Head of caudate nucleus (tissue), 42 donors: ENCODE data around the gene UCKL1.
"Not testable (repeated sequence)": the region's sequence is repeated elsewhere in the genome, so short reads cannot be mapped to it uniquely, and the experiment has no call there.

ENCODE experiments used
- DNase-seq, 42 donors: peaks; one replicate each; pipeline versions ENCODE4 v3.0.0 to v3.0.0-alpha.2; 2020 to 2021; ENCODE audit warnings: mixed read lengths in 7 of 42
- intact Hi-C: fragments of 100-400 bp; cut with DNase I; formaldehyde crosslinking; loops from one replicate; pipeline ENCODE4 v1.15.0; 2022

UCKL1 gene

DNA sequence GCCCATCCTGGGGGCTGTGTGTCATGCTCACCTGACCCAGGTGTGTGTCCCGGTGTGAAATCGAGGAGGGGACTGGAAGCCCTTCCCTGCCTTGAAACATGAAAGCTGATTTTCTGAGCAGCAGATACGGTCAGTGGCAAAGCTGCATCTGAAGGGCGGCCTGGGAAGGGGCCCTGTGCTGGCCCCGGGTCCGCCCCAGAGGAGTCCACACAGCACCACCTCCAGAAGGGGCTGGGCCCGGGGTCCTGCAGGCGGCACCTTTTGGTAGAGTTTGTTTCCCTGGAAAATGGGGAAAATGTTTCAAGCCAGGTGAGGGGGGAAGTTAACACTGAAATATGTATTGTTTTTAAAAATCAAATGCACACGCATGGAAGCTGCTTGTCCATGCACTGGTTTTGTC is 20.8 kb downstream of the UCKL1 start:
- intact Hi-C loops, result no loop called here
- no peak for DNase-seq

DNA sequence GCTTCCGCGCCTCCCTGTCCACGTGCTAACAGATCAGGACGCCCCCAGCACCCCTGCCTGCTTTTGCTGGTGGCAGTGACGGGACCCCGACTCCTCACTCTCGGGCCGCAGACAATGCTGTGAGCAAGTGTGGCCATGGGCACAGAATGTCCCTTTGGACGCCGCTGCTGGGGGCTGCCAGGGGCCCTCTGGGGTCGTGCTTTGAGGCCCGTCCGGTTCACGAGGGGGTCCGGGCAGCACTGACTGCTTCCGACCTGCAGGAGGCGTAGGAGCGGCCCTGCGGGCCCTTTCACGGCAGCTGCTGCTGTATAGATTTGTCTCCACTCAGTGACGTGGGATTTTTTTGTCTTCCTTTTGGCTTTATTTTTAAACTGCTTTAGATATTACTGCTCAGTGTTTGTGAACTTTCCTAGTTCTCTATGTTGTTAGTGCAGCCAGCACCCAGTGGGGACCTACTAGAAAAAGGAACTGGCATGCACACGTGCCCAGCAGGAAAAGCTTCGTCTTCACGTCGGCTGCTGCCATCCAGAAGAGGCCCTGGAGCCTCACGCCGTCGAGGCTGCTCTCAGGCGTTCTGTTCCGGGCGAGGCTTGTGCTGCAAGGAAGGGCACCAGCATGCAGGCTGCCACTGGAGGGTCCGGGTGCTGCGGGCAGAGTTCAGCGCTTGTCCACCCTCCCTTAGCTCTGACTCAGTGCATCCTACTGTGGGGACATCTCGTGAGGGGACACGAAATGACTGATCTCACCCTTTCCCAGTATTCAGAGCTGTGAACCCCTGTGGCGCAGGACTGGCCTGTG is 21.7 kb downstream of the UCKL1 start:
- DNase-seq, result no peak
- intact Hi-C loops, result no loop called here

- intact Hi-C loops, result no loop called here
- no peak for DNase-seq
Observed at GRCh38 chr20:63933646-63934045, 22.6 kb downstream of the UCKL1 start.

DNA sequence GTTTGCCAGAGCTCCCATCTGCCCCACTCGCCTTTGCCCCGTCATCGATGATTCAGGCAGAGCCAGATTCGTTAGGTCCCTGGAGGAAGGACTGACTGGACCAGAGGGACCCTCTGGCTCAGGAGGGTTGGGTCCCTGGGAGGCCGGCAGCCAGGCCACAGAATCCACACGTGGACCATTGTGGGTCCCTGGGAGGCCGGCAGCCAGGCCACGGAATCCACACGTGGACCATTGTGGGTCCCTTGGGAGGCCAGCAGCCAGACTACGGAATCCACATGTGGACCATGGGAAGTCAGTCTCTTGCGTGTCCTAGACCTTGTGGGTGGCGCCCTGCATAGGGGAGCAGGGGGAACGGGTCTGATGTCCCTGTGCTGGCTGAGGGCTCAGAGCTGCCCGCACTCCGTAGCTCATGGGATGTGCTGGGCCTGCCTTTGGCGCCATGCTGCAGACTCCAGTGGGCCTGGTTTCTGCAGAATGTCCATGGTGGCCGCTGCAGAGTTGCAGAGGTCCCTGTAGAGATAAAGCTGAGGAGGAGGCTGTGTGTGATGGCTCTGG is 23.5 kb downstream of the UCKL1 start:
- no peak for DNase-seq
- intact Hi-C loops, result no loop called here

GRCh38 chr20:63931735-63932134 is 24.5 kb downstream of the UCKL1 start:
- intact Hi-C loops, result no loop called here
- no peak for DNase-seq

GRCh38 chr20:63930971-63931553 is 25.2 kb downstream of the UCKL1 start:
- intact Hi-C loops, result no loop called here
- no peak for DNase-seq

- intact Hi-C loops, DNase-seq: not testable (repeated sequence)
Observed at GRCh38 chr20:63929473-63929883, 26.7 kb downstream of the UCKL1 start.

GRCh38 chr20:63929071-63929470 is 27.1 kb downstream of the UCKL1 start:
- intact Hi-C loops, result no loop called here
- no peak for DNase-seq

- intact Hi-C loops, result no loop called here
- DNase-seq, result no peak
Observed at GRCh38 chr20:63926298-63926697, 29.9 kb downstream of the UCKL1 start.

- DNase-seq, result no peak
- intact Hi-C loops, result no loop called here
Observed at GRCh38 chr20:63924241-63924640, 32.0 kb downstream of the UCKL1 start.

DNA sequence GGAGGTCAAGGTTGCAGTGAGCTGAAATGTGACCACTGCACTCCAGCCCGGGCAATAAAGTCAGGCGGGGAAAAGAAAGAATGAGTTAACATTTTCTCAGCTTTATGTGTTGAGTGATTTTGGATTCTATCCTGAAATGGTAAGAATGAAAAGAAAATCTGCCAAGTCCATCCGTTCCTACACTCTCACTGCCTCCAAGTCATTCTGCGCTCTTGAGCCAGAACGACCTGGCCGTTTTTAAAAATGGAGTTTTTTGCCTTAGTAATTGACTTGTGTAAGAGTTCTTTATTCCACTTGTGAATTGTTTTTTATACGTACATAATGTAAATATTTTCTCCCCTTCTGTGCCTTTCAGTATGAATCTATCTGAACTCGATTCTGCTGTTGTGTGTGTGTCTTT is 32.6 kb downstream of the UCKL1 start:
- intact Hi-C loops, result no loop called here
- no peak for DNase-seq

DNA sequence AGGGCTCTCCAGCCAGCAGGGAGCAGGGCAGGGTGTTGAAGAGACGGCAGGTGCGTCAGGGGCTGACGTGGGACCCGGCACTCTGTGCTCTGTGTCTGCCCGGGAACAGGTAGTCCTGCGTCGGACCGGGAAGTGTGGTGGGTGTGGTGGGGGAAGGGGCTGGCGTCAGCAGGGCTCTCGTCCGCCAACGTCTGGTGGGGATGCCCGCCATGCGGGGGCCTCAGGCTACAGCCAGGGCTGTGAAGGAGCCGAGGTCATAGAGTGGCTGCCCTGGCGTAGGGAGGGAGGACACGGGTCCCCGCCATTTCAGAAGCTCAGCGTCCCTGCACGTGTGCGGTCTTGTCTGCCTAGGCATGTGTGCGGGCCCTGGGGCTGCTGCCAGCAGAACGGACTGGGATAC is 36.0 kb downstream of the UCKL1 start:
- no peak for DNase-seq
- intact Hi-C loops, result no loop called here

DNA sequence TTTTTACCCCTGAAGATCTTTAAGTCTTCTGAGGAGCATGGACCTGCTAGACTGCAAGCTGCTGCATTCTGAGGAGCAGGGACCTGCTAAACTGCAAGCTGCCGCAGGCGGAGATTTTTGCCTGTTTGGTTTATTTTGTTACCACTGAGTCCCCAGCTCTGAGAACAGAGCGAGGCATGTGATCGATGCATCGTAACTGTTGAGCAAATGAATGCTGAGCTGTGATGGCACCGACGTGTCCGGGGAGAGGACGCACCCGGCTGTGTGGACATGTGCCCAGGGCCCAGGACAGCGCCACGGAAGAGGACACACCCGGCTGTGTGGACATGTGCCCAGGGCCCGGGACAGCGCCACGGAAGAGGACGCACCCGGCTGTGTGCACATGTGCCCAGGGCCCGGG is 37.1 kb downstream of the UCKL1 start:
- peak in 5 of 42 donors; percentile 33 to 68 (median 47) for DNase-seq
- intact Hi-C loops, result no loop called here

GRCh38 chr20:63917811-63918210 is 38.4 kb downstream of the UCKL1 start:
- peak; percentile 26 to 91 (median 67) for DNase-seq
- intact Hi-C loops, result no loop called here

- DNase-seq, intact Hi-C loops: not testable (repeated sequence)
Observed at GRCh38 chr20:63916371-63916939, 39.8 kb downstream of the UCKL1 start.

- DNase-seq, result peak in 38 of 42 donors; percentile 30 to 83 (median 62)
- intact Hi-C loops, result no loop called here
Observed at GRCh38 chr20:63915471-63915870, 40.7 kb downstream of the UCKL1 start.

GRCh38 chr20:63913768-63914167 is 42.4 kb downstream of the UCKL1 start:
- intact Hi-C loops, result no loop called here
- no peak for DNase-seq

DNA sequence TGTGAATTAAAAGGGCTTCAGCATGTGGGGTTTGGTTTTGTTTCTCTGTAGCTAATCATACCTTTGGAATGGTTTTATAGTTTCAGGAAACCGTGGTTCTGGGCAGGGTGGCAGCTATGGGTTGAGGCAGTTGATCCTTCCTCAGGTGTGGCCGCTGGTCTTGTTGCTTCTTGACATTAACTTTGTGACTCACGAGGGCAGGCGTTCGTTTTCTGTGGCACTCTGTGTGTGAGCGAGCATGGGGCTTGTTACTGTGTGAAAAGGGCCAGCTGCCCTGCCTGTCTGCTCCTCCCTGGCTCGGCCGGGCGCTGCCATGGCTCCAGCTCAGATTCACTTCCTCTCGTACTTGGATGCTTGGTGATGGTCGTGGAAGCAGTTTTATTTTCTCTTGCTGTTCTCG is 45.0 kb downstream of the UCKL1 start:
- DNase-seq, result peak in 36 of 42 donors; percentile 19 to 75 (median 54)

GRCh38 chr20:63908008-63908682 is 48.1 kb downstream of the UCKL1 start:
- intact Hi-C loops, result no loop called here
- no peak for DNase-seq

More for the DNA sequence above, 45.0 kb downstream of the UCKL1 start:
- intact Hi-C loops, result no loop called here
